ENCODE measurements around the gene PCID2.

Gene PCID2

DNA sequence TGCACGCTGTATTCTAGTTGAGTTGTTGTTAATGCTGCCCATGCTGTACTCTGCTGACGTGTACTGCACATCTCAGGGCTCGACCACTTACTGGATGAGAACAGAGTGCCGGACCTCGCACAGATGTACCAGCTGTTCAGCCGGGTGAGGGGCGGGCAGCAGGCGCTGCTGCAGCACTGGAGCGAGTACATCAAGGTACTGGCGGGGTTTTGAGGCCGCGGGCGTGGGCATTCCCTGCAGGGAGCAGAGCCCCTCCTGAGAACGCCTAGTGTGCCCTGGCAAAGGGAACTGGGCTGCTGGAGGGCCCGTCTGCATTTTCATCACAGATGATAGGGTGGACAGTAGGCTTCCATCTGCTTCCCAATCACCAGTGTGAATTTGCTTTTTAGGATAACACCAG is 30.9 kb upstream of the PCID2 start:
- TF ChIP-seq ZFX (IDR thresholded peaks at IDR 0.05) = no peak
- TF ChIP-seq, protein P1, sequence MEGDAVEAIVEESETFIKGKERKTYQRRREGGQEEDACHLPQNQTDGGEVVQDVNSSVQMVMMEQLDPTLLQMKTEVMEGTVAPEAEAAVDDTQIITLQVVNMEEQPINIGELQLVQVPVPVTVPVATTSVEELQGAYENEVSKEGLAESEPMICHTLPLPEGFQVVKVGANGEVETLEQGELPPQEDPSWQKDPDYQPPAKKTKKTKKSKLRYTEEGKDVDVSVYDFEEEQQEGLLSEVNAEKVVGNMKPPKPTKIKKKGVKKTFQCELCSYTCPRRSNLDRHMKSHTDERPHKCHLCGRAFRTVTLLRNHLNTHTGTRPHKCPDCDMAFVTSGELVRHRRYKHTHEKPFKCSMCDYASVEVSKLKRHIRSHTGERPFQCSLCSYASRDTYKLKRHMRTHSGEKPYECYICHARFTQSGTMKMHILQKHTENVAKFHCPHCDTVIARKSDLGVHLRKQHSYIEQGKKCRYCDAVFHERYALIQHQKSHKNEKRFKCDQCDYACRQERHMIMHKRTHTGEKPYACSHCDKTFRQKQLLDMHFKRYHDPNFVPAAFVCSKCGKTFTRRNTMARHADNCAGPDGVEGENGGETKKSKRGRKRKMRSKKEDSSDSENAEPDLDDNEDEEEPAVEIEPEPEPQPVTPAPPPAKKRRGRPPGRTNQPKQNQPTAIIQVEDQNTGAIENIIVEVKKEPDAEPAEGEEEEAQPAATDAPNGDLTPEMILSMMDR (conservative IDR thresholded peaks at IDR 0.05) = no peak
- H3K27ac ChIP-seq = no peak overlapping the region

DNA sequence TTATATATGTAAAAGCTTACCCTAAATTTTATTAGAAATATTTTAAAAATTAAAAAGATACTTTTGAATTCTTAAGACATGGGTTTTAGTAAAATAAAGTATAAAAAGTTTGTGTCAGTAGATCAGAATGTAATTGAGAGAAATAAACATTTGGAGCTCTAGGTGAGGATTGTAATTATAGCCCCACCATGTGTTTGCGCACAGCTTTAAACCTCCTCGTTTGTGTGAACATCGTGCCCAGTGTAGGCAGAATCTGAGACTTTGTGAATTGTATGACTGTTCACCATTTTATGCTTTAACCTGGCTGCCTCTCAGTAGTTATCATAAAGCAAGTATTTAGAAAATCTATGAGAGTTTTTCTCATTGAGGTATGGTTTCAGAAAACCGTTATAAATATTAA is 30.1 kb upstream of the PCID2 start:
- H3K27ac ChIP-seq = no peak overlapping the region
- TF ChIP-seq, protein P1 (conservative IDR thresholded peaks at IDR 0.05) = no peak; the same call in 1 of the 2 replicates
- TF ChIP-seq ZFX (IDR thresholded peaks at IDR 0.05) = no peak

DNA sequence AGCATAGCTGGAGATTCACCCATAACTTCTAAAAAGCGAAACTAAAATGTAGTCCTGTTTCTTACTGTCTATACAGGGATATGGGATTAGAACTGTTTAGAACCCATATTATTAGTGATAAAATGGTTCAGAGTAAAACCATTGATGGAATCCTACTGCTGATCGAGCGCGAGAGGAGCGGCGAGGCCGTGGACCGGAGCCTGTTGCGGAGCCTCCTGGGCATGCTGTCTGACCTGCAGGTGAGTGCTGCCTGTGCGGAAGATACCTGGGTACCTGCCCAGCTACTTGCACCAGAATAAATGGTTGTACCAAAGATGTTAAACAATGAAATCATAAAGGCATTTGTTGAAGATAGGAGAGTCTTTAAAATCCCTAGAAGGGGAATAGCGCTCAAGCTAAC is 24.6 kb upstream of the PCID2 start:
- no peak overlapping the region for H3K27ac ChIP-seq
- TF ChIP-seq, protein P1 (conservative IDR thresholded peaks at IDR 0.05) = no peak
- no peak for TF ChIP-seq ZFX (IDR thresholded peaks at IDR 0.05)

DNA sequence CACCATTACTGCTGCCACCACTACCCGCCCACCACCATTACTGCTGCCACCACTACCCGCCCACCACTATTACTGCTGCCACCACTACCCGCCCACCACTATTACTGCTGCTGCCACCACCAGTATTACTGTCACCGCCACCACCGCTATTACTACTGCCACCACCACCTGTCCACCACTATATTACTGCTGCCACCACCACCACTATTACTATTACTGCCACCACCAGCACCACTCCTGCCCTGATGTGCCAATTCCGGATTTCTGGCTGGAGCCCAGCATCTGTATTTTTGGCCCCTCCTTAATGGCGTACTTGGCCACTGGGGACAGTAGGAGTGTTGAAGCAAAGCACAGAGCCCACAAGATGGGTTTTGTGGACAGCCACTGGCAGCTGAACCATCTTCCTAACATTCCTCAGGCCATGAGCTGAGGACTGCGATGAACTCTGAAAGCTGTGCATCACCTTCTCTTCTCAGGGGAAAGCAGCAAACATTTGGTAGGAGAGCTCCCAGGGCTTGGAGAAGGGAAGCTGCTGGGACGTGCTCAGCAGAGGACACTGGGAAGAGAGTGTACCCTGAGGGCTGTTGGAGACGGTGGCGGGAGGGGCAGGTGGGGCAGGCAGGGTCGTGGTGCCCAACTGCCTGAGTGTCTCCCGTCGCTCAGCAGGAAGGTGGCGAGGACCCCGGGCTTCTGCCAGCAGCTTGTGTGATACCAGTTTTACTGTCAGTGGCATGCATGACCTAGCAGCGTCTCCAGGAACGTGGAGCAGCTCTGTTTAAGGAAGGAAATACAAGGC is 23.9 kb upstream of the PCID2 start:
- H3K27ac ChIP-seq = no peak overlapping the region
- TF ChIP-seq ZFX (IDR thresholded peaks at IDR 0.05) = no peak
- TF ChIP-seq, protein P1 (conservative IDR thresholded peaks at IDR 0.05) = no peak

DNA sequence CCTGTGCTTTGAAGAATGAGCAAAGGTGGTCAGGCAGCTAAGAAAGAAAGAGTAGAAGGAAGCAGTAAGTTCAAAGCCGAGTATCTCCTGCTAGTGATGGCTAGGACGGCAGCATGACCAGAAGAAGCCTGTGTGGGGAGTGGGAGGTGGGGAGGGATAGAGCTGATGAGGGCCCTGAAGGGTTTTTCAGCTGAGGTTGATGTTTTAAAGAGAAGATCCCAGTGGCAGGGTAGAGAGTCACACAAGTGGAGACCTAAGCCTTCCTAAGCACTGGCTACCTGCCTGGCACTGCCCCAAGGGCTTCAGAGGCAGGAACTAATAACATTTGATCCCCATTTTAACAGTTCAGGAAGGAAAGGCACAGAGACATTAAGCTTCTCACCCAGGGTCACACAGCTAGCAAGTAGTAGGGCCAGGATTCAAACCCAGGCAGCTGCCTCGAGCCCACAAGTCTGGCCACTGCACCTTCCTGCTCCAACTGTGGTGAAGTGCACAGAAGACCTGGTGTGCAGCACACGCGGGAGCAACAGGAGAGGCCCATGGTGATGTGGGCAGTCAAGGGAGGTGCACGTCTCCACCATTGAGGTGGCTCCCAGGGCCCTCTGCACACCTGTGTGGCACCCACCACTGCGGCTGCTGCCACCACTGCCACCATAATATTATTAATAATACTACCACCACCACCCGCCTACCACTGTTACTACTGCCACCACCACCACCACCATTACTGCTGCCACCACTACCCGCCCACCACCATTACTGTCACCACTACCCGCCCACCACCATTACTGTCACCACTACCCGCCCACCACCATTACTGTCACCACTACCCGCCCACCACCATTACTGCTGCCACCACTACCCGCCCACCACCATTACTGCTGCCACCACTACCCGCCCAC is 23.1 kb upstream of the PCID2 start:
- H3K27ac ChIP-seq = no peak overlapping the region
- no peak for TF ChIP-seq ZFX (IDR thresholded peaks at IDR 0.05)
- TF ChIP-seq, protein P1 (conservative IDR thresholded peaks at IDR 0.05) = no peak

DNA sequence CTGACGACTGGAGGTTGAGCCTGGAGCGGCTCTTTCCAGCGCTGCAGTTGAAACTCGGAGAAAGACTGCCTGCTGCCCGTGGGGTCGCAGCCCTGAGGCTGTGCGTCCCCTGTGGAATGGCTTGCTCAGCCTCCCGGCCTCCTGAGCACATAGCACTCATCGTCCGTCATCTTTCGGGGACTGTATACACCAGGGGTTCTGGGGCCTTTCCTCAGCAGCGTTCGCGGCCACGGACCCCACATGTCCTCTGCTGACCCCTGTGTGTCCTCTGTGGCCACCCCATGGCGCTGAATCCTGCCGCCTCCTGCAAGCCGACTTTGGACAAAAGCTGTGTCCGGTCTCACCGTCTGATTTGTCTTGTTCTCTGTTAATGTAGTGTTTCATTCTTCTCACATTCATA is 21.3 kb upstream of the PCID2 start:
- TF ChIP-seq ZFX (IDR thresholded peaks at IDR 0.05) = no peak
- TF ChIP-seq, protein P1 (conservative IDR thresholded peaks at IDR 0.05) = no peak
- no peak overlapping the region for H3K27ac ChIP-seq

DNA sequence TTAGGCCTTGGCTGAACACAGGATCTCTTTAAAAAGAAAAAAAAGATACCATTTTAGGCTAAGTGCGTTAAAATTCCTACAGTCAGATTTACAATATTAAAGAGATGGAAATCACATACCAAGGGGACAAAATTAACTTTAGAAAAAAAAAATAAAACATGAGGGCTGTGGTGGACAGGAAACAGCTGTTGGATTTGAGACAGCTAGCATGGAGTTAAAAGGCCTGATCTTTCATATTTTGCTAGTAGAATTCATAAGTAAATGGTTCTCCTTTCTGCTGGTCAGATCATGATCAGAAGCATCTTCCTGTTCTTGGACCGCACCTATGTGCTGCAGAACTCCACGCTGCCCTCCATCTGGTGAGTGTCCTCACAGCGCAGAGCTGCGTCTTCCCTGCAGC is 20.7 kb upstream of the PCID2 start:
- no peak for TF ChIP-seq ZFX (IDR thresholded peaks at IDR 0.05)
- TF ChIP-seq, protein P1 (conservative IDR thresholded peaks at IDR 0.05) = no peak
- H3K27ac ChIP-seq = no peak overlapping the region
